HG03460 (cell line): ENCODE results near the gene CTIF.

ENCODE experiments used
- ATAC-seq: cut with Tn5 transposase; IDR thresholded peaks from one replicate; pipeline ENCODE4 v1.9.1; 2021; ENCODE audit not compliant: unreplicated experiment

The CTIF gene

GRCh38 chr18:48662011-48662661 is 123.3 kb downstream of the CTIF start:
- no peak for ATAC-seq

GRCh38 chr18:48663096-48663930 is 124.5 kb downstream of the CTIF start:
- ATAC-seq = no peak

GRCh38 chr18:48663931-48664847 is 125.4 kb downstream of the CTIF start:
- ATAC-seq = no peak

DNA sequence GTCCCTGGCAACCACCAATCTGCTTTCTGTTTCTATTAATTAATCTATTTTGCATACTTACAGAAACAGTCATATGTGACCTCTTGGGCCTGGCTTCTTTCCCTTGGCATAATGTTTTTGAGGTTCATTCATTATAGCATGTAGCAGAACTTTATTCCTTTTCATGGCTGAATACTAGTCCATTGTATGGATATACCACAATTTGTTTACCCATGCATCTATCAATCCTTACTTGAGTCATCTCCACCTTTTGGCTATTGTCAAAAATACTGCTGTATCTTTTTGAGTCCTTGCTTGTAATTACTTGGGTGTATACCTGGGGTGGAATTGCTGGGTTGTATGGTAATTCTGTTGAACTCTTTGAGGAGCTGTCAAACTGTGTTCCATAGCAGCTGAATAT is 126.8 kb downstream of the CTIF start:
- ATAC-seq = no peak

- ATAC-seq = no peak
Measured at GRCh38 chr18:48666613-48667012, 127.8 kb downstream of the CTIF start.

- ATAC-seq = peak; percentile 54
Measured at GRCh38 chr18:48667276-48668254, 128.7 kb downstream of the CTIF start.

- no peak for ATAC-seq
Measured at GRCh38 chr18:48668466-48669179, 129.8 kb downstream of the CTIF start.

- no peak for ATAC-seq
Measured at GRCh38 chr18:48669180-48669675, 130.4 kb downstream of the CTIF start.

DNA sequence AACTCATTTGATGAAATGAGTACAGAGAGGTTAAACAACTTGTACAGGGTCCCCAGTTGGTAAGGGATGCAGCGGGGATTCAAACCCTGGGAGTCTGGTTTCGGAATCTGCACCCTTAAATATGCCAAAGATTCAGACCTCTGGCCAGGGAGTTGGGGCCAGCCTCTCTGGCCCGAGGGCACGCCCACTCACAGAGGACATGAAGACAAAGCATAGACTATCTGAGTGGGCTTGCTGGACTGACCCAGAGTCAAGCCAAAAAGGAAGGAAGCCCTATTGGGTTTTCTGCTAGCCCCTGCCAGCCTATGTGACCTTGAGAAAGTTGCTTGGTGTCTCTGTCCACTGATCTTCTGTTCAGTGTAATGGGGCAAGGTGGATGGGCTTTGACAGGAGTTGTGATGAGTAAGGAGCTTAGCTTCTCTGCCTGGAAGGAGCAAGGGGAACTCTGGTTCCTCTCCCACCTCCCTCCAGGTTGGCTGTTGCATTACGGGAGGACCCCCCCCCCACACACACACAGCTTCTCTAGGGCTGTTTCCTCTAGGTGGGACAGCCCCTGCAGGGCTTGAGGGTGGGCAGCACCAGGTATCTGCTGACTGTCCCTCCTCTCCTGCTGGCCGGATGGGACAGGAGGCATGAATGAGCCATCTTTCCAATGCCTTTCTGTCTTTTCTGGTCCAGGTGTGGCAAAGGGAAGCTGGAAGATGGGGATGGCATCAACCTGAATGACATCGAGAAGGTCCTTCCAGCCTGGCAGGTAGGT is 131.3 kb downstream of the CTIF start:
- no peak for ATAC-seq

- no peak for ATAC-seq
Measured at GRCh38 chr18:48670751-48671560, 132.1 kb downstream of the CTIF start.

DNA sequence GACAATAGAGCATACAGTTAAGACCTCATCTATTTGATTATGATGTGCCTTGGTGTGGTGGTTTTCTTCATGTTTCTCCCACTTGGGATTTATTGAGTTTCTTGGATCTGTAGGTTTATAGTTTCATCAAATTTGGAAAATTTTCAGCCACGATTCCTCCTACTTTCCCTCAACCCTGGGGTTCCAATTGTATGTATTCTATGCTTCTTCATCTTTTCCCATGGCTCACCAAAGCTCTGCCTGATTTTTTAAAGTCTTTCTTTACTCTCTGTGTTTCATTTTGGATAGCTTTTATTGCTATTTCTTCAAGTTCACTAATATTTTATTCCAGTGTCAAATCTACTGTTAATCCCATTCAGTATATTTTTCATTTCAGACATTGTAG is 132.7 kb downstream of the CTIF start:
- no peak for ATAC-seq

DNA sequence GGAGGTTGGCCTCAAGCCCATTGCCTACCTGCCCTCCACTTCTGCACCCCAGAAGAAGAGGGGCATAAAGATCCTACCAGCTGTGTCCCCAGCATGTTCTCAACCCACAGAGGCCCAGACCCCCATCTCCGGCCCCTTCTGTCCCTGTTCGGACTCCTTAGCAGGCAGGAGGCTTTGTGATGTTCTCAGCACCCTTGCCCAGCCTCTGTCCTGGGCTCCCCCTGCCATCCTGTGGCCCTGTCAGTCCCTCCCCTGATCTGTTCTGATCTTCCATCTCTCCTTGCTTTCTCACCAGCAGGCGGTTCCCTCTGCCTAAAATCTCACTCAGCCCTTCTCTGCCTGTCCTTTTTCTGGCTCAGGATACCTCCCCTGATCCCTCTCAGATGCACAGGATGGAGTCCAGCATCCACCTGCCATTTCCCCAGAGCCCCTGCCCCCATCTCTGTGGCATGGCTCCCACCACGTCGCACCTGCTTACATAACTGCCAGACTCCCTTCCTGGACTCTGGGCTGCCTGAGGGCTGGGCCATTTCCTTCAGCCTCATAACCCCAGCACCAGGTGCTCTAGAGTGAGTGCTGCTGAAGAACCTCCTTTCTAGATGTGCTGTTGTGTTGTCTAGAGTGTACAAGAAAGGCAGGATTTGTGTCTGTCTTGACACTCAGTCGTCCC is 134.0 kb downstream of the CTIF start:
- no peak for ATAC-seq

DNA sequence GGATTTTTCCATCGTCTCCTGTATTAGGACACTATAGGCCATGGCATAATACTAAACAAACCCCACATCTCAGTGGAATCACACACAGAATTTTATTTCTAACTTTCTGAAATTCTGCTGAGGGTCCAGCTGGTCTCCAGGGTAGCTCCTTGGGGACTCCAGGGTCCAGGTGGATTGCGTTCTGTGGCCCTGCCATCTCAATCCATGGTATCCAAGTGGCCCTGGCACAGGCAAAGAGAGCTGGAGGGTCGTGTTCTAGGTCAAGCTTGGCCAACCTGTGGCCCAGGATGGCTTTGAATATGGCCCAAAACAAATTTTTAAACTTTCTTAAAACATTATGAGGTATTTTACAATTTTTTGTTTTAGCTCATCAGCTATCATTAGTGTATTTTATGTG is 134.6 kb downstream of the CTIF start:
- ATAC-seq = no peak

GRCh38 chr18:48673853-48674721 is 135.3 kb downstream of the CTIF start:
- no peak for ATAC-seq

DNA sequence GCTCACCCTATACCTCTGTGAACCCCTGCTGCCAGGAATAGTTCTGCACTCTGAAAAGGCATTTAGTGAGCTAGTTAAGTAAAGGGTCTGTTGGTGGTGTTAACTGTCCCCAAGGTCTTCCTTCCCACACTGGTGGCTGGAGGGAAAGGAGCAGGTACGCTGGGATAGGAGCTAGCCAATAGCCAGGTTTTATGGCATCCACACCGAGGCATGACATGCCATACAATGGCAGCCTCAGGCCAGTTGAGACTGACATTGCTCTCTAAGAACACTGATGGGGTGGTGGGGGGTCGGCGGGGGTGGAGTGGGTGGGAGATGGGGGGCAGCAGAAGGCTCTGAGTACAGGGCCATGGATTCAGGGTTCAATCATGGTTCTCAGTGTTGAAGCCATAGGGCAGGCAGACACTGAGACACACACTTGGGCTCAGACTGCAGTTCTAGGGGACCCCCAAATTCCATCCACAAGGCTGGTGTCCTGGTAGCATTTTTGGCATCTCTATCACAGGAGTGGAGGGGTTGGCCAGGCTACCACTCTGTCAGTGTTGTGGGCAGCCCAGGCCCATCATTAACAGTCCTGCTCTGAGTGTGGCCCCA is 136.0 kb downstream of the CTIF start:
- no peak for ATAC-seq

GRCh38 chr18:48675352-48675761 is 136.5 kb downstream of the CTIF start:
- ATAC-seq = peak; percentile 78
